Measurements from ENCODE around the gene SYT15. TPM values are rescaled to one million over a fixed set of nuclear protein-coding genes. Genes with fewer than 3 reads are reported as not detected.

The SYT15 gene
- total RNA-seq, 4 donors from 2014 or later: 0.31 to 2.7 (median 1.0) TPM

DNA sequence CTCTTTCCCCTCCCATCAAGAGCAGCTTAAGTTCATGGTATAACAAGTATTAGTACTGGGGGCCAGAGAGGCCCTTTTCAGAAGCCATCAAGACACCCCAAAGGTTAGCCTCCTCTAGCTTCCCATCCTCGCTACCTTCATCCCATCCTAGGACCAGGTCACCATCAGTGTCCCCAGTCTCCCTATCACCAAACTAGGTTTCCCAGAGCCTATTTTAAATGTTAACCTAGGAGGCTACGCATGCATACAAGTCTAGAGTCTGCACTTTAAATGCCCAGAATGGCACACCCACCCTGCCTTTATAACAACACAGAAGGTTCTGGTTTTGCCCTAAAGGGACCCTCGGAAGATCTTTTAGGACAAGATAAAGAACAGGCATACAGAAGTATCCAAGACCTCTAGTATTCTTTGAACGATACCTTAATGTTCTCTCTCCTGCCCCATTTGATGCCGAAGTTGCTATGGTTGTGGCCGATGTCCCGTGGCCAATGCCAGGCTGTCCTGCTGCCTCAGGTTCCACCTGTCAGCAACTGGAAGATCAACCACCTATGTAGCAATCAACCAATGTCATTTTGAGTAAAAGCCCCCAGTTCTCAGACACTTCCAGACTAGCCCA is 24.7 kb upstream of the SYT15 start:
- Histone ChIP-seq H3K36me3 (peaks cover 0 to 43% (median 0%) of the 10 kb centered on the region in 3 donors), H3K4me3 (no peak overlapping the region), H3K9me3 (no peaks in the 10 kb centered on the region), H3K27ac (no peak overlapping the region), H3K27me3 (peaks cover 0 to 59% (median 10%) of the 10 kb centered on the region in 4 donors), H3K4me1 (peaks cover 13 to 31% (median 17%) of the 10 kb centered on the region in 3 donors)
- TF ChIP-seq POLR2A (IDR thresholded peaks at IDR 0.05): no peak
- TF ChIP-seq, protein P1, sequence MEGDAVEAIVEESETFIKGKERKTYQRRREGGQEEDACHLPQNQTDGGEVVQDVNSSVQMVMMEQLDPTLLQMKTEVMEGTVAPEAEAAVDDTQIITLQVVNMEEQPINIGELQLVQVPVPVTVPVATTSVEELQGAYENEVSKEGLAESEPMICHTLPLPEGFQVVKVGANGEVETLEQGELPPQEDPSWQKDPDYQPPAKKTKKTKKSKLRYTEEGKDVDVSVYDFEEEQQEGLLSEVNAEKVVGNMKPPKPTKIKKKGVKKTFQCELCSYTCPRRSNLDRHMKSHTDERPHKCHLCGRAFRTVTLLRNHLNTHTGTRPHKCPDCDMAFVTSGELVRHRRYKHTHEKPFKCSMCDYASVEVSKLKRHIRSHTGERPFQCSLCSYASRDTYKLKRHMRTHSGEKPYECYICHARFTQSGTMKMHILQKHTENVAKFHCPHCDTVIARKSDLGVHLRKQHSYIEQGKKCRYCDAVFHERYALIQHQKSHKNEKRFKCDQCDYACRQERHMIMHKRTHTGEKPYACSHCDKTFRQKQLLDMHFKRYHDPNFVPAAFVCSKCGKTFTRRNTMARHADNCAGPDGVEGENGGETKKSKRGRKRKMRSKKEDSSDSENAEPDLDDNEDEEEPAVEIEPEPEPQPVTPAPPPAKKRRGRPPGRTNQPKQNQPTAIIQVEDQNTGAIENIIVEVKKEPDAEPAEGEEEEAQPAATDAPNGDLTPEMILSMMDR (IDR thresholded peaks at IDR 0.05): no peak
- WGBS, 2 donors: 82 to 85% methylated on average over 7 of the region's 7 CpGs
- no peak for DNase-seq
- intact Hi-C loops (cut with DNase I): no loop called here

- no peak for DNase-seq
- intact Hi-C loops (cut with DNase I): no loop called here
- WGBS, 2 donors: 28 to 54% methylated on average over 4 of the region's 4 CpGs
- TF ChIP-seq POLR2A (IDR thresholded peaks at IDR 0.05): no peak
- TF ChIP-seq, protein P1 (IDR thresholded peaks at IDR 0.05): no peak
- peak overlapping the region; percentile 44 to 73 (median 54) for H3K4me3 ChIP-seq
- peaks cover 13 to 31% (median 17%) of the 10 kb centered on the region in 3 donors for H3K4me1 ChIP-seq
- peak overlapping the region in 2 of 4 donors; percentile 0 to 55 for H3K27ac ChIP-seq
- H3K36me3 ChIP-seq: peaks cover 0 to 36% (median 0%) of the 10 kb centered on the region in 3 donors
- H3K9me3 ChIP-seq: no peaks in the 10 kb centered on the region
- peaks cover 0 to 67% (median 10%) of the 10 kb centered on the region in 4 donors for H3K27me3 ChIP-seq
Observed at GRCh38 chr10:46555366-46555712, 23.6 kb upstream of the SYT15 start.

GRCh38 chr10:46555713-46556514 is 23.0 kb upstream of the SYT15 start:
- TF ChIP-seq POLR2A (IDR thresholded peaks at IDR 0.05): no peak
- TF ChIP-seq, protein P1 (IDR thresholded peaks at IDR 0.05): no peak
- Histone ChIP-seq H3K4me3 (peak overlapping the region; percentile 44 to 73 (median 54)), H3K27ac (peak overlapping the region in 3 of 4 donors; percentile 48 to 66 (median 55)), H3K4me1 (peaks cover 13 to 31% (median 17%) of the 10 kb centered on the region in 3 donors), H3K27me3 (peaks cover 0 to 73% (median 10%) of the 10 kb centered on the region in 4 donors), H3K36me3 (peaks cover 0 to 30% (median 0%) of the 10 kb centered on the region in 3 donors), H3K9me3 (no peaks in the 10 kb centered on the region)
- no peak for DNase-seq
- intact Hi-C loops (cut with DNase I): no loop called here
- WGBS, 2 donors: 11 to 14% methylated on average over 41 to 43 of the region's 47 CpGs

GRCh38 chr10:46556515-46557318 is 22.2 kb upstream of the SYT15 start, which contains the start of gene GPRIN2:
GPRIN2 (minus strand) TSS chr10:46556658; CDS start chr10:46550736, 5,922 bp downstream.
- Histone ChIP-seq H3K9me3 (no peaks in the 10 kb centered on the region), H3K27me3 (peaks cover 0 to 76% (median 10%) of the 10 kb centered on the region in 4 donors), H3K27ac (peak within 1 kb of the TSS in 3 of 4 donors; percentile 48 to 66 (median 55)), H3K4me3 (peak within 1 kb of the TSS; percentile 44 to 73 (median 54)), H3K36me3 (peaks cover 0 to 23% (median 0%) of the 10 kb centered on the region in 3 donors), H3K4me1 (peaks cover 13 to 31% (median 17%) of the 10 kb centered on the region in 3 donors)
- DNase-seq: no peak
- intact Hi-C loops (cut with DNase I): no loop called here
- TF ChIP-seq POLR2A (IDR thresholded peaks at IDR 0.05): peak in 1 of 4 donors; percentile 49
- TF ChIP-seq, protein P1 (IDR thresholded peaks at IDR 0.05): no peak
- 9 to 12% methylated on average over 28 to 33 of the region's 74 CpGs for WGBS, 2 donors
